K562 (cell line): ENCODE measurements around the gene ODC1.
"Not testable (repeated sequence)": the region's sequence is repeated elsewhere in the genome, so short reads cannot be mapped to it uniquely, and the experiment has no call there.

Experiments used
- BRD4 ChIP-seq: fragments of 200-600 bp; sonication (generic); IDR thresholded peaks from 2 replicates; pipeline ENCODE4 v1.6.1; 2017; ENCODE audit warnings: inconsistent platforms
- ELK1 ChIP-seq: sonication (generic); formaldehyde crosslinking; IDR thresholded peaks from 2 replicates; pipeline ENCODE4 v1.8.1; 2022; ENCODE audit warnings: missing genetic modification reagents
- FUS ChIP-seq: fragments of 200-400 bp; formaldehyde crosslinking; optimal IDR thresholded peaks from 2 replicates; pipeline ENCODE3; 2017; ENCODE audit warnings: low read depth, low read length
- NRF1 ChIP-seq, 2 experiments: fragments of 450-650 bp; IDR thresholded peaks in 1 of 2; conservative IDR thresholded peaks in 1 of 2; 2 replicates each; pipeline ENCODE4 v1.6.1; 2014; ENCODE audit warnings: mild to moderate bottlenecking in 2 of 2
- POLR2AphosphoS5 ChIP-seq: IDR thresholded peaks from 2 replicates; pipeline ENCODE4 v1.6.1; 2011; ENCODE audit warnings: mild to moderate bottlenecking, low read depth, low read length, moderate library complexity; ENCODE audit not compliant: control insufficient read depth, insufficient read depth
- RAD21 ChIP-seq, 2 experiments: fragments of 250-450 bp in 1 of 2; fragments of 450-650 bp in 1 of 2; sonication (Bioruptor Pico) in 1 of 2; formaldehyde crosslinking in 1 of 2; IDR thresholded peaks in 1 of 2; conservative IDR thresholded peaks in 1 of 2; 2 replicates each; pipeline versions ENCODE4 v1.4.0 to v1.8.0; 2020 to 2022; ENCODE audit warnings: mild to moderate bottlenecking in 2 of 2, moderate library complexity in 1 of 2
- SPI1 ChIP-seq: IDR thresholded peaks from 2 replicates; pipeline ENCODE4 v1.6.1; 2011; ENCODE audit warnings: low read depth, low read length, control low read depth, borderline replicate concordance
- TAF1 ChIP-seq: IDR thresholded peaks from 2 replicates; pipeline ENCODE4 v1.6.1; 2011; ENCODE audit warnings: mild to moderate bottlenecking, low read length, moderate library complexity; ENCODE audit not compliant: insufficient read depth, control insufficient read depth, severe bottlenecking; ENCODE audit errors: extremely low read depth
- ZNF175 ChIP-seq: fragments of 200-800 bp; sonication (Bioruptor generic); IDR thresholded peaks from 2 replicates; pipeline ENCODE4 v1.6.1; 2016; ENCODE audit warnings: low read depth, mild to moderate bottlenecking, missing genetic modification characterization, missing compliant biosample characterization
- ZNF668 ChIP-seq: fragments of 250-450 bp; sonication (Bioruptor Pico); IDR thresholded peaks from 2 replicates; pipeline ENCODE4 v1.8.0; 2022; ENCODE audit warnings: mild to moderate bottlenecking, inconsistent platforms
- TF ChIP-seq, protein P1 (sequence below), 2 experiments: fragments of 450-650 bp; IDR thresholded peaks; 2 replicates each; pipeline ENCODE4 v1.6.1; 2016
- TF ChIP-seq, protein P2 (sequence below), 3 experiments: IDR thresholded peaks in 2 of 3; conservative IDR thresholded peaks in 1 of 3; 2 replicates each; pipeline ENCODE4 v1.5.1; 2011 to 2012; ENCODE audit warnings: low read length in 3 of 3, mild to moderate bottlenecking in 3 of 3, control low read depth in 2 of 3, improper control_type of control experiment in 1 of 3, inconsistent platforms in 1 of 3, low read depth in 1 of 3, mixed read lengths in 1 of 3, moderate library complexity in 1 of 3; ENCODE audit not compliant: insufficient read depth in 2 of 3
- TF ChIP-seq, protein P3 (sequence below): fragments of 450-650 bp; IDR thresholded peaks from 2 replicates; pipeline ENCODE4 v1.6.1; 2016; ENCODE audit warnings: low read depth, mild to moderate bottlenecking, moderate library complexity
- TF ChIP-seq, protein P4 (sequence below): fragments of 450-650 bp; IDR thresholded peaks from 2 replicates; pipeline ENCODE4 v1.6.1; 2016; ENCODE audit warnings: borderline replicate concordance

- not testable (repeated sequence) for TF ChIP-seq ZNF175 (CRISPR knock-in tag); ELK1; TAF1; ZNF668; FUS; NRF1 (conservative IDR thresholded peaks at IDR 0.05 in 1 of 2, IDR thresholded peaks at IDR 0.05 in 1 of 2); BRD4; POLR2AphosphoS5; SPI1; RAD21 (CRISPR knock-in tag; conservative IDR thresholded peaks at IDR 0.05 in 1 of 2, IDR thresholded peaks at IDR 0.05 in 1 of 2)
- TF ChIP-seq, protein P1, sequence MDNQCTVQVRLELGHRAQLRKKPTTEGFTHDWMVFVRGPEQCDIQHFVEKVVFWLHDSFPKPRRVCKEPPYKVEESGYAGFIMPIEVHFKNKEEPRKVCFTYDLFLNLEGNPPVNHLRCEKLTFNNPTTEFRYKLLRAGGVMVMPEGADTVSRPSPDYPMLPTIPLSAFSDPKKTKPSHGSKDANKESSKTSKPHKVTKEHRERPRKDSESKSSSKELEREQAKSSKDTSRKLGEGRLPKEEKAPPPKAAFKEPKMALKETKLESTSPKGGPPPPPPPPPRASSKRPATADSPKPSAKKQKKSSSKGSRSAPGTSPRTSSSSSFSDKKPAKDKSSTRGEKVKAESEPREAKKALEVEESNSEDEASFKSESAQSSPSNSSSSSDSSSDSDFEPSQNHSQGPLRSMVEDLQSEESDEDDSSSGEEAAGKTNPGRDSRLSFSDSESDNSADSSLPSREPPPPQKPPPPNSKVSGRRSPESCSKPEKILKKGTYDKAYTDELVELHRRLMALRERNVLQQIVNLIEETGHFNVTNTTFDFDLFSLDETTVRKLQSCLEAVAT (IDR thresholded peaks at IDR 0.05) = not testable (repeated sequence)
- TF ChIP-seq, protein P2, sequence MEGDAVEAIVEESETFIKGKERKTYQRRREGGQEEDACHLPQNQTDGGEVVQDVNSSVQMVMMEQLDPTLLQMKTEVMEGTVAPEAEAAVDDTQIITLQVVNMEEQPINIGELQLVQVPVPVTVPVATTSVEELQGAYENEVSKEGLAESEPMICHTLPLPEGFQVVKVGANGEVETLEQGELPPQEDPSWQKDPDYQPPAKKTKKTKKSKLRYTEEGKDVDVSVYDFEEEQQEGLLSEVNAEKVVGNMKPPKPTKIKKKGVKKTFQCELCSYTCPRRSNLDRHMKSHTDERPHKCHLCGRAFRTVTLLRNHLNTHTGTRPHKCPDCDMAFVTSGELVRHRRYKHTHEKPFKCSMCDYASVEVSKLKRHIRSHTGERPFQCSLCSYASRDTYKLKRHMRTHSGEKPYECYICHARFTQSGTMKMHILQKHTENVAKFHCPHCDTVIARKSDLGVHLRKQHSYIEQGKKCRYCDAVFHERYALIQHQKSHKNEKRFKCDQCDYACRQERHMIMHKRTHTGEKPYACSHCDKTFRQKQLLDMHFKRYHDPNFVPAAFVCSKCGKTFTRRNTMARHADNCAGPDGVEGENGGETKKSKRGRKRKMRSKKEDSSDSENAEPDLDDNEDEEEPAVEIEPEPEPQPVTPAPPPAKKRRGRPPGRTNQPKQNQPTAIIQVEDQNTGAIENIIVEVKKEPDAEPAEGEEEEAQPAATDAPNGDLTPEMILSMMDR (IDR thresholded peaks at IDR 0.05 in 2 of 3, conservative IDR thresholded peaks at IDR 0.05 in 1 of 3; ENCODE audit: insufficient read depth in 2 of 3, low read depth in 1 of 3, low read length in 3 of 3) = not testable (repeated sequence)
- TF ChIP-seq, protein P3, sequence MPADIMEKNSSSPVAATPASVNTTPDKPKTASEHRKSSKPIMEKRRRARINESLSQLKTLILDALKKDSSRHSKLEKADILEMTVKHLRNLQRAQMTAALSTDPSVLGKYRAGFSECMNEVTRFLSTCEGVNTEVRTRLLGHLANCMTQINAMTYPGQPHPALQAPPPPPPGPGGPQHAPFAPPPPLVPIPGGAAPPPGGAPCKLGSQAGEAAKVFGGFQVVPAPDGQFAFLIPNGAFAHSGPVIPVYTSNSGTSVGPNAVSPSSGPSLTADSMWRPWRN = not testable (repeated sequence)
- TF ChIP-seq, protein P4, sequence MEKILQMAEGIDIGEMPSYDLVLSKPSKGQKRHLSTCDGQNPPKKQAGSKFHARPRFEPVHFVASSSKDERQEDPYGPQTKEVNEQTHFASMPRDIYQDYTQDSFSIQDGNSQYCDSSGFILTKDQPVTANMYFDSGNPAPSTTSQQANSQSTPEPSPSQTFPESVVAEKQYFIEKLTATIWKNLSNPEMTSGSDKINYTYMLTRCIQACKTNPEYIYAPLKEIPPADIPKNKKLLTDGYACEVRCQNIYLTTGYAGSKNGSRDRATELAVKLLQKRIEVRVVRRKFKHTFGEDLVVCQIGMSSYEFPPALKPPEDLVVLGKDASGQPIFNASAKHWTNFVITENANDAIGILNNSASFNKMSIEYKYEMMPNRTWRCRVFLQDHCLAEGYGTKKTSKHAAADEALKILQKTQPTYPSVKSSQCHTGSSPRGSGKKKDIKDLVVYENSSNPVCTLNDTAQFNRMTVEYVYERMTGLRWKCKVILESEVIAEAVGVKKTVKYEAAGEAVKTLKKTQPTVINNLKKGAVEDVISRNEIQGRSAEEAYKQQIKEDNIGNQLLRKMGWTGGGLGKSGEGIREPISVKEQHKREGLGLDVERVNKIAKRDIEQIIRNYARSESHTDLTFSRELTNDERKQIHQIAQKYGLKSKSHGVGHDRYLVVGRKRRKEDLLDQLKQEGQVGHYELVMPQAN = not testable (repeated sequence)
Measured at GRCh38 chr2:10488142-10488541, 40.0 kb upstream of the ODC1 start.
